Subcutaneous abdominal adipose tissue (tissue), 5 donors: Measurements from ENCODE around the gene IP6K2.
A peak's percentile ranks its signal among the peaks of the same experiment; 100 is the strongest.

ENCODE experiments used
- H3K27ac ChIP-seq: one replicate; pipeline ENCODE4 v1.7.0; 2013; ENCODE audit warnings: low read depth, mild to moderate bottlenecking, inconsistent platforms, low read length, moderate library complexity
- H3K27me3 ChIP-seq, 5 donors: one replicate each; pipeline ENCODE4 v1.7.0; 2013; ENCODE audit warnings: low read length in 5 of 5, inconsistent platforms in 1 of 5; ENCODE audit not compliant: control insufficient read depth in 5 of 5, insufficient read depth in 4 of 5
- H3K36me3 ChIP-seq, 5 donors: one replicate each; pipeline ENCODE4 v1.7.0; 2013; ENCODE audit warnings: low read length in 5 of 5; ENCODE audit not compliant: control insufficient read depth in 5 of 5, insufficient read depth in 5 of 5
- H3K4me1 ChIP-seq, 5 donors: one replicate each; pipeline ENCODE4 v1.7.0; 2013; ENCODE audit warnings: low read length in 5 of 5, mild to moderate bottlenecking in 3 of 5, moderate library complexity in 1 of 5; ENCODE audit not compliant: control insufficient read depth in 5 of 5, insufficient read depth in 5 of 5
- H3K4me3 ChIP-seq, 5 donors: one replicate each; pipeline ENCODE4 v1.7.0; 2013; ENCODE audit warnings: low read length in 5 of 5, low read depth in 1 of 5
- H3K9ac ChIP-seq, 5 donors: one replicate each; pipeline ENCODE4 v1.7.0; 2013; ENCODE audit warnings: low read length in 5 of 5, mild to moderate bottlenecking in 4 of 5, moderate library complexity in 3 of 5
- H3K9me3 ChIP-seq, 5 donors: one replicate each; pipeline ENCODE4 v1.7.0; 2013; ENCODE audit warnings: low read length in 5 of 5; ENCODE audit not compliant: control insufficient read depth in 5 of 5
- donor health status: healthy.
- donor health status: healthy.
- donor health status: healthy.
- donor health status: healthy.
- donor health status: healthy.

The IP6K2 gene

DNA sequence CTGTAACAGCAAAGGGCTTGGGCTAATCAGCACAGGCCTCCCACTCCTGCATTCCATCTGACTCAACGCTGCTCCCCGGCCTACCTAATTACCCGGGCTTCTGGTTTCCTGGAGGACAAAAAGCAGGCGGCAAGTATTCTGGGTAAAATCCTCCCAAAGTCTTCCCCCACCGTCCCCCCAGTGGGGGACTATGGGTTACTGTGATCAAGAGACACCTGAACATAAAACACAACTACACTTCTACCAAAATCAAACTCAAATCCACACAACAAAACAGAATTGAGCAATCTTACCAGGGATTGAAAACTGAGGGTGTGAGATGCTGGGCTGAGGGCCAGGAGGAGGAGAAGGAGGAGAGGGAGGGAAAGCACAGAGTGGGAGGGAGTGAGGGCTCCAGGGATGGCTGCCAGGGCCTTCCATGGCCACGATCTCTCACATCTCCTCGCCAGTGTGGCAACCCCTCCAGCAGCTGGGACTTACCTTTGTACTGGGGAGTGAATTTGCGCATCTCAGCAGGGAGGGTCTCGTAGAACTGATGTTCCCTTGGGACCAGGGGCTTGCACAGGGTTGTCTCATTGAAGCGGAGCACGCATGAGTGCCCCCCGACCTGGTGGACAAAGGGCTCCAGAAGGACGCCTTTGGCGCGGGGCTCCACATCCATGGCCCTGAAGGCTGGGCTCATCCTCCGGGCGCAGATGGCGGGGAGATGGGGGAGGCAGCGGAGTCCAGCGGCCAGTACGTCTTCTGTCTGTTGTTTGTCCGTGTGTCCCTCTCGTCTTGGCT is 22.2 kb downstream of the IP6K2 start:
- Histone ChIP-seq H3K36me3 (peaks cover 19 to 68% (median 58%) of the 10 kb centered on the region in 5 donors), H3K27me3 (no peaks in the 10 kb centered on the region), H3K4me3 (peak overlapping the region; percentile 46 to 75 (median 62)), H3K4me1 (peaks cover 0 to 20% (median 16%) of the 10 kb centered on the region in 5 donors), H3K9me3 (no peaks in the 10 kb centered on the region), H3K27ac (peak overlapping the region; percentile 81), H3K9ac (peak overlapping the region in 4 of 5 donors; percentile 21 to 58 (median 36))

GRCh38 chr3:48693826-48694225 is 23.2 kb downstream of the IP6K2 start:
- Histone ChIP-seq H3K9ac (peak overlapping the region in 3 of 5 donors; percentile 8 to 53 (median 23)), H3K36me3 (peaks cover 16 to 70% (median 60%) of the 10 kb centered on the region in 5 donors), H3K27ac (peak overlapping the region; percentile 81), H3K27me3 (no peaks in the 10 kb centered on the region), H3K4me3 (peak overlapping the region; percentile 33 to 62 (median 48)), H3K4me1 (peaks cover 0 to 20% (median 16%) of the 10 kb centered on the region in 5 donors), H3K9me3 (no peaks in the 10 kb centered on the region)

GRCh38 chr3:48692551-48692950 is 24.5 kb downstream of the IP6K2 start:
- no peaks in the 10 kb centered on the region for H3K9me3 ChIP-seq
- H3K4me3 ChIP-seq: no peak overlapping the region
- peaks cover 0 to 20% (median 16%) of the 10 kb centered on the region in 5 donors for H3K4me1 ChIP-seq
- no peaks in the 10 kb centered on the region for H3K27me3 ChIP-seq
- no peak overlapping the region for H3K9ac ChIP-seq
- H3K27ac ChIP-seq: peak overlapping the region; percentile 81
- H3K36me3 ChIP-seq: peaks cover 16 to 76% (median 70%) of the 10 kb centered on the region in 5 donors

DNA sequence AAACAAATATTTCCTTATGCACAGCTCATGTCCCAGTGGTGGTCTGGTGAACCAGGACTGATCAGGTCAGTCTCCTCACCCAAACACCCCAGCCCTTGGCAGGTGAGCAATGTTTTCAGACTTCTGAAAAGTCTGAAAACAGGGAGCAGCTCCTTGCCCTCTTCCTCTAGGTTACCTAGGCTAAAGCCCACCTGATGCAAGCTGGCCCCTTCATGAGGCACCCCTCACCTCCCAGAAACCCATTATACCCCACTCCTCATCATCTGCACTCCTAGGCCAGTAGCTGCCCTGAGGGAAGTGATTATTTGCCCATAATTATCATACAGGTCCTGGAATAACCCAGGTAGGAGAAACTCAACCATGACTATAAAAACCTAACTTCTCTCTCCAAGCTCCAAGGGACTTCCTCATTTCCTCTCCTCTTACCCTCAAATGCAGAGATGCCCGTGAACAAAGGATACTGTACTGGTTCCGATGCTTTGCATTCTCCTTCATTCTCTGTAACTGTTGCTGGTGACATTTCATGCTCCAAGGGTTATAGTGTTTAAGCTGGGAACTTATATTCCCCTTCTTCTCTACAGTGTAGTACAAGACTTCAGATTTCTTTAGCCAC is 26.1 kb downstream of the IP6K2 start:
- peaks cover 16 to 82% (median 76%) of the 10 kb centered on the region in 5 donors for H3K36me3 ChIP-seq
- H3K4me1 ChIP-seq: peaks cover 0 to 29% (median 24%) of the 10 kb centered on the region in 5 donors
- no peaks in the 10 kb centered on the region for H3K9me3 ChIP-seq
- no peak overlapping the region for H3K4me3 ChIP-seq
- H3K9ac ChIP-seq: no peak overlapping the region
- H3K27ac ChIP-seq: no peak overlapping the region
- no peaks in the 10 kb centered on the region for H3K27me3 ChIP-seq

DNA sequence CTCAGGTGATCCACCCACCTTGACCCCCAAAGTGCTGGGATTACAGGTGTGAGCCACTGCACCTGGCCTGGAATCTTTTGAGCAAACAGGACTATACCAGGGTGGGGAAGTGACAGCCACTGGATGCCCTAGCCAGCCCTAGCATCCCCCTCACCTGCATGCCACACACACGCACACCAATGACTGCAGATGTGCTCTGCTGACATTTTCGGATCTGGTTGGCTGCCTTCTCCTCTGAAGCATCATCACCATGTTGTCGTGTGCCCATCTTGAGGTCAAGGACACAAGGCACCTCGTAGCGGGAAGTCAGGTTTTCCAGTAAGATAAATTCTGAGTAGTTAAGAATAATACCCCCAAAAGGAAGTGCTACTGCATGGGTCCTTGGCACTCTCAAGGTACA is 27.6 kb downstream of the IP6K2 start:
- Histone ChIP-seq H3K9ac (no peak overlapping the region), H3K4me1 (peaks cover under 1 to 29% (median 25%) of the 10 kb centered on the region in 5 donors), H3K9me3 (no peaks in the 10 kb centered on the region), H3K27me3 (no peaks in the 10 kb centered on the region), H3K36me3 (peaks cover 16 to 72% (median 67%) of the 10 kb centered on the region in 5 donors), H3K4me3 (no peak overlapping the region), H3K27ac (no peak overlapping the region)

DNA sequence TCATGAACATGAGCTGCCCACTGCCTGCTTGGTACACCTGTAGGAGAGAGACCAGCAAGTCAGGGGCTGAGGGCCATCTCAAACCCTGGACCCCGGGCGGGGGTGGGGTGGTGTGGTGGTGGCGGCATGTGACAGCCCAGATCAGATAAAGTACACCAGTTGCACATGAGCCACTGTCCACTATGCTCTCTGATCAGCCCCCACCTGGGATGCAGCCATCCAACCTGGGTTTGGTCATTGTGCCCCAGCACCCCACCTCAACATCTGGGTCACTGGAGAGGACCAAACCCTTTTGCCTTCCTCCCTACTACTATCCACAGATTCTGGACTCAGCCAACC is 28.3 kb downstream of the IP6K2 start:
- peaks cover 16 to 65% (median 61%) of the 10 kb centered on the region in 5 donors for H3K36me3 ChIP-seq
- H3K9me3 ChIP-seq: no peaks in the 10 kb centered on the region
- no peak overlapping the region for H3K4me3 ChIP-seq
- H3K4me1 ChIP-seq: peaks cover 5 to 29% (median 26%) of the 10 kb centered on the region in 5 donors
- no peak overlapping the region for H3K27ac ChIP-seq
- no peaks in the 10 kb centered on the region for H3K27me3 ChIP-seq
- no peak overlapping the region for H3K9ac ChIP-seq

GRCh38 chr3:48688032-48688736 is 28.8 kb downstream of the IP6K2 start:
- Histone ChIP-seq H3K4me3 (no peak overlapping the region), H3K27ac (no peak overlapping the region), H3K27me3 (no peaks in the 10 kb centered on the region), H3K9me3 (no peaks in the 10 kb centered on the region), H3K9ac (no peak overlapping the region), H3K4me1 (peaks cover 5 to 34% (median 31%) of the 10 kb centered on the region in 5 donors), H3K36me3 (peaks cover 13 to 60% (median 56%) of the 10 kb centered on the region in 5 donors)

DNA sequence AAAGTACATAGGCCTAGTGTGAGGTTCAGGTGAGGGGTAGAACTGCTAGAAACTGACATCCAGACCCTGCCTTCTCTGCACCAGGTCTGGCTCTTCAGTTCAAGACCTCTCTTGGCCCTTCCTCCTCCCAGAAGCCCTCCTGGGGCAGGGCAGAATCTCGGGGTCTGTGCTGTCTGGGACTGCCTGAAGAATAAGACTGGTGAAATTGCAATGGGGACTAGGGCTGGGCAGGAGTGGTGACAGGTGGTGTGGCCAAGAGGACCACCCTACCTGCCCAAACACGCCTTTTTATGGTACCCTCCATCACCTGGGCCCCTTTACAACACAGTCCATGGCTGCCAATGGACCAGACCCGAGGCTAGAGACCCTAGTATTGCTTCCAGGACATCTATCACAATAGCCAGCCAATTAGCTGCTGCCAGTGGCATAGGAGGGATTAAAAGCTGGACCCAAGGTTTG is 29.8 kb downstream of the IP6K2 start:
- H3K27ac ChIP-seq: no peak overlapping the region
- no peaks in the 10 kb centered on the region for H3K9me3 ChIP-seq
- H3K36me3 ChIP-seq: peaks cover 6 to 56% (median 52%) of the 10 kb centered on the region in 5 donors
- H3K4me1 ChIP-seq: peaks cover 5 to 37% (median 34%) of the 10 kb centered on the region in 5 donors
- no peaks in the 10 kb centered on the region for H3K27me3 ChIP-seq
- no peak overlapping the region for H3K4me3 ChIP-seq
- H3K9ac ChIP-seq: peak overlapping the region in 1 of 5 donors; percentile 38

- Histone ChIP-seq H3K27ac (no peak overlapping the region), H3K9ac (peak overlapping the region in 4 of 5 donors; percentile 79 to 92 (median 85)), H3K27me3 (no peaks in the 10 kb centered on the region), H3K4me1 (peaks cover 5 to 37% (median 34%) of the 10 kb centered on the region in 5 donors), H3K9me3 (no peaks in the 10 kb centered on the region), H3K4me3 (peak overlapping the region in 2 of 5 donors; percentile 87 to 98), H3K36me3 (peaks cover 6 to 56% (median 53%) of the 10 kb centered on the region in 5 donors)
These were observed 30.3 kb downstream of the IP6K2 start for GRCh38 chr3:48686538-48687219.
